ENCODE measurements around the gene SCRT2. TPM values are rescaled to one million over a fixed set of nuclear protein-coding genes. Genes with fewer than 3 reads are reported as not detected.

SCRT2 gene
- total RNA-seq, 1 donor from 2014 or later: not detected

DNA sequence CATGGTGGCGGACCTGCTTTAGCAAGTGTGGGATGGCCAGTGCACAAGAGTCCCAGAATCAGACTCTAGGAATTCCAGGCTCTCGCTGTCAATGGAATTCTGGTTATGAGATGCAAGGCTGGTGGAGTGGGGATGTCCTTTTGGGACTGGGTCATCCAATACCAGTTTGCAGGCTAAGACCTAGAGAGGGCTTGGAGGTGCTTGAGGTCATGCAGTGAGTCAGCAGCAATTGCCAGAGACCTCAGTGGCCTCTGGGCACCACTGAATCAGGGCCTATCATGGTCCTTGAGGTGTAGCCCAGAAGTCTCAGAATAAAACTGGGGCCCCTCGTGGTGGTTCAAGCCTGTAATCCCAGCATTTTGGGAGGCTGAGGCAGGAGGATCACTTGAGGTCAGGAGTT is 1.4 kb upstream of the SCRT2 start:
- no peak for ATAC-seq
- DNase-seq (ENCODE audit: low spot score): no peak
- intact Hi-C loops (cut with DNase I): no loop called here

DNA sequence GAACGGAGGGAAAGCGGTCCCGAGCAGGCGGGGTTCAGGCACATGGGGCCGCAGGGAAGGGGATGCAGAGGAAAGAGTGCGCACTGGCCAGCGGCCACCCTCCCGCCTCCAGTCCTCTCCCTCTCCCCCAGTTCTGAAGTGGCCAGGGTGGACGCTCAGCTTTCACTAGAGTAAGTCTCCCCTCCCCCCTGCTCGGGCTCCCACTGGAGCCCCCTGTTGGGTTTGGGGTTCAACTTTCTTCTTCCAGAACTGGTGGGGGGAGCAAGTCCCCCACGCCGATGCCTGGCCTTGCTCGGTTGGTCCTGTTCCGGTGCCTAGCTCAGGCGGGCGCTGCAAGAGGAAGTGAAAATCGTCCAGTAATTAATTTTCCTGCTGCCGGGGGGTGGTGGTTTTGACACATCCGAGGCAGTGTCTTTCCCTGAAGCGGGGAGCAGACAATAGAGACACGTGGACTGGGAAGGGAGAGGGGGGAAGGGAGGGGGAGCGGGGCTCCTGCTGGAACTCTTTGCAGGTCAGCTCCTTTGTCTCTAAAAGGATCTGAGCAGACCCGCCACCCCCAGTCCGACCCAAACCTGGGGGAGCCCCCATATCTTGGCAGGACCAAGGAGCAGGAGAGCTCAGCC is 824 bp upstream of the SCRT2 start:
- ATAC-seq: peak; percentile 42
- DNase-seq (ENCODE audit: low spot score): no peak
- intact Hi-C loops (cut with DNase I): no loop called here

DNA sequence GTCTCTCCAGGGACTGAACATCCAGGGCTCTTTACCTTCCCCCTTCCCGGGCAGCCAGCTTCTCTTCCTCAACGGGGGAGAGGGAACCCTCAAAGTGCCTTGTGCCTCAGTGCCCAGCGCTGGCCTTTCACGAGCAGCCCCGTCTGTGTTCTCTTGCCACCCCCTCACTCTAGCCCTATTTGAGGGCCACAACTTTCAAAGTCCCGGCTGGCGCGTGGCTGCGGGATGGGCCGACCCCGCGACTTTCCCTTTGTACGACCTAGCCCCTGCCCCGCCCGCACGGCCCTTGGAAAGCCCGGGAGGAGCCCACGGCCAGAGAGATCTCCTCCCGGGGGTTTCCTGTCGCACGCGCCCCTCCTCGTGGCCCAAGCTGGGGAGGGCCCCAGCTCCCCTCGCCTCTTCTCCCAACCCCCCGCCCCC is 559 bp downstream of the SCRT2 start:
- ATAC-seq: no peak

DNA sequence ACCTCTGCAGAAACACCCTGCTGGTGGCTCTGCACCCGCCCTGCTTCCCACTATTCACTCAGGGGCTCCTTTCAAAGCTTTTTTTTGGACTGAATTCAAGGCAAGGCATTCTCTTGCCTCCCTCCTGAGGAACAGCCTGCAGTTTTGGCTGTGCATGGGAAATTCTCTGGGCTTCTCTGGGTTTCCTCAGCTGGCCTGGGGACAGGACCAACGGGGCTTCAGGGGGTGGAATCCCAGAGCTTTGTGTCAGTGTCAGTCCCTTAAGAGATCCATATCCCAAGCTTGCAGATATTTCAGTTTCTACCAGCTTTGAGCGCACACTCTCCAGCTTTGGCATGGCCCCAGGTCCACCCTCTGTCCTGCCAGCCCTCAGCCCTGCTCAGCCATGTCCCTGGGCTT is 2.0 kb downstream of the SCRT2 start:
- ATAC-seq (no peak), DNase-seq (ENCODE audit: low spot score) (no peak)
- intact Hi-C loops (cut with DNase I): no loop called here

More for the DNA sequence above, 559 bp downstream of the SCRT2 start:
- no peak for DNase-seq (ENCODE audit: low spot score)
- intact Hi-C loops (cut with DNase I): no loop called here

DNA sequence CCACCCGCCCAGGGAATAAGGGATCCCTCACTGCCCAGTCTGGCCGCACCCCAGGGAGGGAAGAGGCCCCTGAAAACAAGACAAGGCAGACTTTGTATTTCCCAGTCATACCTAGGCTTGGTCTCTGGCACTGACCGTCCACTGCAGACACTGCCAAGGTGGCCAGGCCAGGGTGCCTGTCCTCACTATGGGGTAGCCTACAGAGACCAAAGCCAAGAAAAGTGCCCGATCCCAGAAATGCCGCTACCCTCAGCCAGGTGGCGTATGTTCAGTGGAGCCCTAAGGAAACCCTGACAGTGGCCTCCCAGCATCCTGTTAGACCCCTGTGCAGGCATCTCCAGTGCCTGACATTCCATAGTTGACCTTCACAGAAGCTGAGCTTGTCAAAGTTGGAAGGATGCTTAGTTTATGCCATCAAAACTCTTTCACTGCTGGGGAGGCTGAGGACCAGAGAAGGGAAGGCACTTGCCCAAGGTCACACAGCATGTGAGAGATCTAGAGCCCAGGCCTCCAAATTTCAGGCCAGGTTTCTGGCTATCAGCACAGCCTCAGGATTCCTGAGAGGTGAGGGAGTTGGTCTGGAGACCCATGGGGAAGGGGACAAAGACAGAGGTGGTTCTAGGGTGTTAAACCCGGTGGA is 2.5 kb downstream of the SCRT2 start:
- ATAC-seq (no peak), DNase-seq (ENCODE audit: low spot score) (no peak)
- intact Hi-C loops (cut with DNase I): no loop called here

DNA sequence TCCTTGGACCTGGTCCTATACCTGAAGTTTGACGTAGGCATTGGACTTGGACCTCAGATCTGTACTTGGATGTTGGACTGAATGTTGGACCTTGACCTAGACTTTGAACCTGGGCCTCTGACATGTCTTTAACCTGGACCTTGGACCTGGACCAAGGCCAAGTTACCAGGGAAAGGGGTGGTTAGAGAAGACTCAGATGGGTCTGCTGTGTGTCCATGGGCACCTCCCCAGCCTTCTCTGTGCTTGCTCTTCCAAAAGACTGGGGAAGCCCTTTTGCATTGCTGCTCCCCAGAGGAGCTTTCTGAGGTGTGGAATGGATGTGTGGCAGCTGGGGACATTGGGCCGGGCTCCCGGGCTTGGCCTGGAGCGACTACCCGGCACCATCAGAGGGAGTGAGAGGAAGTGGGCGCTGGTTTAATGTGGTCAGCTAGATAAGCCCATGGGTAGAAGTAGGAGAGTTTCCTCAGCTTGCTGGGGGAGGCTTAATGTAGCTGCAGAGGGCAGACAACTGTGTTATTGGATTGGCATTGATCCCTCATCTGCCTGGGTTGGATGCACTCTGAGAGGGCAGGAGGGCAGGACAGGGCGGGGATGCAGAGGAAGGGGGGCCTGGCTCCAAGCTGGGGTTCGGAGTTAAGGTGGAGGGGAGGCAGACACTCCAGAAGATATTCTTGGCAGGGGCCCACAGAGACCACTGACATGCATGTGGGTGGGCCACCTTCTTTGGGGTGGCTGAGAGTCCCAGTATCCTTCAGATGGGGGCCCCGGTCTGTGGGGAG is 4.2 kb downstream of the SCRT2 start:
- intact Hi-C loops (cut with DNase I): no loop called here
- no peak for DNase-seq (ENCODE audit: low spot score)
- no peak for ATAC-seq

DNA sequence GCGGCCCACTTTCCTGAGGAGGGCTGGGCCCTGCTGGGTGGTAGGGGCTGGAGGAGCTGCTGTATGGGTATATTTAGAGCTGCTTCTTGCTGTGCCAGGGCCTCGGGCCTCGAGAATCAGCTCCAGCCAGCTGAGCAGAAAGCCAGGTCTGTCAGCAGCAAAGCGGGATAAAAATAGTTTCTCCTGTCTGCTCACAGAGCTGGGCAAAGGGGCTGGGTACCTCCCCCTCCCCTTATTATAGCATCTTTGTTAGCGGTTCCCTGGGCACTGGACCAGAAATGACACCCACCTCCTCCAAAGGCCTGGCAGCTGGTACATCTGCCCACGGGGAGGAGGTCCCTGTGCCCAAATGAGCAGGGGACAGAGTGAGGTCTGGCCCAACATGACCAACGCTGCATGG is 6.0 kb downstream of the SCRT2 start:
- intact Hi-C loops (cut with DNase I): no loop called here
- DNase-seq (ENCODE audit: low spot score): no peak
- ATAC-seq: no peak

DNA sequence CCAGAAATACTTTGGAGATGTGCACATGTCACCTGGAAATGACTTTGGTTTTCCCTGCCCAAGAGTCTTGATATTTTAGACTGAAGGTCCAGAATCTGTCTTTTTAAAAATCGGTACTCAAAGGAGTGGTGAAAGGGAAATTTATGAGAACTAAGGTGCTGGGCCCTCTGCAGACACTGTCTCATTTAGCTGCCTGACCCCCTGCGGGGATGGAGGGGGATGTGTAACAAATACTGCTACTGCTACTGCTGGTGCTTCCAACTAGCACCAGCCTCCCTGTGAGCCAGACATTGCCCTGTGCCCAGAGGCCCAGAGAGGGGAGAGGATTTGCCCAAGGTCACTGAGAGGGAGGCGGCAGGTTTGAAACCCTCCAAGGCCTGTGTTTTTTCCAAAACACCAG is 7.0 kb downstream of the SCRT2 start:
- no peak for ATAC-seq
- intact Hi-C loops (cut with DNase I): no loop called here
- no peak for DNase-seq (ENCODE audit: low spot score)

DNA sequence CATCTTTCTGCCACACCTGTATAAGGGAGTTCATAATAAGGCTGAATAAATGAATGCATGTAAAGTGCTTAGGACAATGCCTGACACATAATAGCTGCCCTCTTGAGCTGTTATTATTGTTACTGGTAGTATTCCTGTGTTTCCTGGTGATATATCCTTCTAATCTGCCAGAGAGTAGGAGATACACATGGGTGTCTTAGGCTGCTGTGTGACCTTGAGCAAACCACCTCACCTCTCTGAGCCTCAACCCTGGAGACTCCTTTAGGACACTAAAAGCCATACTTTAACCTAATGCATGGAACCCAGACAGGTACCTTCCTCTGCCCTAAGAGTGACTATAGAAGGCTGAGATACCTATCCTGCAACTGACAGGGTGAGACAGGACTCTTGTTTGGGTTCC is 7.6 kb downstream of the SCRT2 start:
- DNase-seq (ENCODE audit: low spot score) (no peak), ATAC-seq (no peak)
- intact Hi-C loops (cut with DNase I): no loop called here

DNA sequence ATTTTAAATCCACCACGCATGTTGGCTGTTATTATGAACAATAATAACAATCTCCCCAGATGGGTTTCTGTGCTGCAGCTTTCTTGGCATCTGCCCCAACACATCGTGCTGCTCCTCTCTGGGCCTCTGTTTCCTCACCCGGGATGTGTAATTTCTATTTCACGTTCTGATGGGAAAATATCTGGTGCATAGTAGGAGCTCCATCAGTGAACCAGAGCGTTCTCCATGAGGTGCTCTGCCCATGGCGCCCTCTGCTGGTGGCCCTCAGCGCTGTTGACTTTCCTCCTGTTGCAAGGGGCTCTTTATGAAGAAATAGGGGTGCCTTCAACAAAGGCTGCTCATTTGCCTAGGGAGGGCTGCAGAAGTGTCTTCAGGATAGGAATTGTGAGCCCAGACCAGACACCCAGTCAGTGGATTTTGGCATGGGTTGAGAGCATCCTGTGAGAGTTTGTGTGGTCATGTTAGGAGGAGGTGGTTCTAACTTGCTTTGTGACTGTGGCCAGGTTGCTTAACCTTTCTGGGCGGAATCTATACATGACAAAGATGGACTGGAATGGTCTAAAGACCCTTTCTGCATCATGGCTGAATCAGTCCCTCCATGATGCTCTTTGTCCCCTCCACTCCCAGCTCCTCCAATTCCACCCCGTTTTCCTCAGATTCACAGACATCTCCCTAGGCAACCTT is 8.1 kb downstream of the SCRT2 start:
- intact Hi-C loops (cut with DNase I): no loop called here
- ATAC-seq (no peak), DNase-seq (ENCODE audit: low spot score) (peak; percentile 72)

DNA sequence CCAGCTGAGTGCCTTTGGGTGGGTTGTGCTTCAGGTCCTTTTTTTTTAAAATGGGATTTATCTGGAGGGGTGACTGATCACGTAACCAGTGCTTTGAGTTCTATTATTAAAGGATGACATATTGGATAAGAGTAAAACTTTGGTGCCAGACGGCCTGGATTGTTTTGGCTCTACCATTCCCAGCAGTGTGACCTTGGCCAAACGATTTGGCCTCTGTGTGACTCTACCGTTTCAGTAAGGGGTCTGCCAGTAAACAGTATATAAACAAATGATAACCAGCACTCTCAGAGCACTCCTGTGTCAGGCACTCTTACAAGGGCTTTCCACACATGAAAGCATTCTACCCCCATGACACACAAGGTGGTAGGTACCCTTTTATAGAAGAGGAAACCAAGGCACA is 8.7 kb downstream of the SCRT2 start:
- DNase-seq (ENCODE audit: low spot score): no peak
- intact Hi-C loops (cut with DNase I): no loop called here
- ATAC-seq: no peak

DNA sequence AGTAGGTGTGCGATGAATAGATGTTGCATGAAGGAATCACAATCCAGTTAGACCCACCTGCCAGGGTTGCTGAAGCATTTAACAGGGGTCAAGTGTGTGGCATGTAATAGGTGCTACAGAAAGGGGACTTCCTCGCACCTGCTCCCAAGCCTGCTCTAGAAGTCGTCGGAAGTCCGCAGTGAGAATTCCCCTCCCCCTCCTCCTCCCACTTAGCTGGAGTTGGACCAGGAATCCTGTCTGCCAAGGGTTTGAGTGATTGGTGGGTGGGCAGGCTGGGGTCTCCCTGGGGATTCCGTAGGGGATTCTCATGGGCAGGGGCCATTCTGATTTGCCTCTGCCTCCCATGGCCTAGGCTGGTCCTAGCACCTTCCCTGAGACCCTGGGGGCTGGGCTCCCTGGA is 10.3 kb downstream of the SCRT2 start:
- intact Hi-C loops (cut with DNase I): no loop called here
- ATAC-seq (no peak), DNase-seq (ENCODE audit: low spot score) (no peak)

DNA sequence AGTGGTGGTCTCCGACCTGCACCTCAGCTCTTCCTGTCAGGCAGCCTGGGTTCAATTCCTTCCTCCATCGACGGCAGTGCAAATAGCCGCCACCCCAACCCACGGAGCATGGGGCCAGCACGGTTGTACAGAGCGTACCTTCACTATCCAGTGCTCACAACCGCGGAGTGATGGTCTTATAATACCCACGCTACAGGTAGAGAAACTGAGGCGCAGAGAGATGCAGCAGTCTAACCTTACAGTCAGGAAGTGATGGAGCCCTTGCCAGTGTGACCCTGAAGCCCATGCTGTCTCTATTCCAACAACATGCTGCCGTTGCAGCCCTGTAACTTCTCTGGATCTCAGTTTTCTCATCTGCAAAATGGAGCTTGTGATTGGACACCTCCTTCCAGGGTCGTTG is 11.0 kb downstream of the SCRT2 start:
- DNase-seq (ENCODE audit: low spot score) (no peak), ATAC-seq (no peak)
- intact Hi-C loops (cut with DNase I): no loop called here

DNA sequence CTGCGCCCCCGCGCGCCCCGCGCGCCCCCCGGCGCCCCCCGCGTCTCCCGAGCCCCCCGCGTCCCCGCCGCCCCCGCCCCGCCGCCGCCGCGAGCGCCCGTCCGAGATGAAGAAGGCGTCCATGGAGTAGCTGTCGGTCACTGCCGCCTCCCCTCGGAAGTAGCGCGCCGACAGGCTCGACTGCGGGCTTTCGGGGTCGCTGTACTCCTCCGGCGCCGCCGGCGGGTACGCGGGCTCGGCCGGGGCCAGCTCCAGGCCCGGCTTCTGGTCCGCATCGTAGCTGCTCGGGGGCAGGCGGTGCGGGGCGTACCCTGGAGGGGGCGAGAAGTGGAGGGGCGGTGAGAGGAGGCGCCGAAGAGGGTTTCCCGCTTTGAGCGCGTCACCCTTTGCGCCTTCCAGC is 11.5 kb downstream of the SCRT2 start:
- ATAC-seq (no peak), DNase-seq (ENCODE audit: low spot score) (no peak)
- intact Hi-C loops (cut with DNase I): no loop called here

DNA sequence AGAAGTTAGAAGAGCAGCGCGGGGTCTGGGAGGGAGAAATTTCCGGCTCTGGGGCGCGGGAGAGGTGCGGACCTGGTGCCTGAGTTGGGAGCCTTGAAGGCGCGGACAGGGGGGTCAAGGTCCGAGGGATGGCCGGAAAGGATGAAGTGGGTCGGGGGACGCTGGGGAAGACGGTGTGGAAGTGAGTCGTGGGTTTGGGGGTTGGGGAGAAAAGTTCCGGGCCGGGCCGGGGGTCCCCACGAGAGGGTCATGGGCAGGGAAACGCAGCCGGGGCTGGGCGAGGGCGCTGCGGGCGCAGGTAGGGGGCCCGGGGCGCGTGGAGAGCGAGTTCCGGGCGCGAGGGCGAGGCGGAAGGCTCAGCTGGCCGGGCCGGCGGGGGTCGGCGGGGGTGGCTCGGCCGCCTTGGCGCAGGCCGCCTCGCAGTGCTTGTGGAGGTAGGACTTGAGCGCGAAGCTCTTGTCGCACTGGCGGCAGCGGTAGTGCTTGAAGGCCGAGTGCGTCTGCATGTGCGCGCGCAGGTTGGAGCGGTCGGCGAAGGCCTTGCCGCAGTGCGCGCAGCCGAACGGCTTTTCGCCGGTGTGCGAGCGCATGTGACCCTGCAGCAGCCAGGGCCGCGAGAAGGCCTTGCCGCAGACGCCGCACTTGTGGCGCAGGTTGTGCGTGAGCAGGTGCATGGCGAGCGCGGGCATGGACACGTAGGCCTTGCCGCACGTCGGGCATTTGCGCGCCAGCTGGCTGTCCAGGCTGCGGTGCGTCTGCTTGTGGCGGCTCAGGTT is 12.1 kb downstream of the SCRT2 start:
- intact Hi-C loops (cut with DNase I): no loop called here
- DNase-seq (ENCODE audit: low spot score): no peak
- no peak for ATAC-seq

DNA sequence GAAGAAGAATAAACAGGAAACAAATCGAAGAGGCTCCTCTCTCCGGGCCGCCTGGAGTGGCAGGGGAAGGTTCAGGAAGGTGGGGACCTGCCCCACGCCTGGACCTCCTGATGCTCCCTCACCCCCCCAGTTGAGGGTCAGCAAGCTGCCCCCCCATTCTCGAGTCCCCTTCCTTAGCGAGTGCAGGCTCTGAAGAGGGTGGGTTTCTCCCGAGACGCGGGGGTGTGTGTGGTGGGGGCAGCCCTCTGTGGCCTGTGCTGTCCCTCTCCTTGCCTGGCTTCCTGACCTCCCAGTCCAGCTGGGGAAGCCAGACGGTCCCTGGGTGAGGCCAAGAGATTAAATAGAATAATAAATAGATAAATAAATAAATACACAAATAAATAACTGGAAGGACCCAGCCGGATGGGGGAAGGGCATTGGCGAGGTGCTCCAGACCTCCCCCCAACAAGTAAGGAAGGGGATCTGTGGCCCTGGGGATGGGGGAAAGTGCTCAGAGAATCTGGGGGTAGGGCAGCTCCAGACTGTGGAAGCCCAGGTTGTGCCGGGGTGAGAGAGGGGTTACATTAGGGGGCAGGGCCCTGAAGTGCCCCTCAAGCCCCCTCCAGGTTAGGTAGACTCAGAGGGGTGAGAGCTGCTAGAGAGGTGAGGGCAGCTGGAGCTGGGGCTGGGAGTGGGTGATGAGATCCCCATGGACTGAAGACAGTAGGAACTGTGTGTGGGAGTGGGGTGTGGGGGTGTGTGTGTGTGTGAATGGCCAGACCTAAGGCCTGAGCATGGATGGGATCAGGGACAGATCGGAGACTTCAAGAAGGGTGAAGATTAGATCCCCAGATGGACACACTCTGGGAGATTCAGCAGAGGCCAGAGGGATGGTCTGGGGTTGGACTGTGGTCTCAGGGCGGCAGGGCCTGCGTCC is 13.1 kb downstream of the SCRT2 start:
- ATAC-seq (no peak), DNase-seq (ENCODE audit: low spot score) (no peak)
- intact Hi-C loops (cut with DNase I): no loop called here

DNA sequence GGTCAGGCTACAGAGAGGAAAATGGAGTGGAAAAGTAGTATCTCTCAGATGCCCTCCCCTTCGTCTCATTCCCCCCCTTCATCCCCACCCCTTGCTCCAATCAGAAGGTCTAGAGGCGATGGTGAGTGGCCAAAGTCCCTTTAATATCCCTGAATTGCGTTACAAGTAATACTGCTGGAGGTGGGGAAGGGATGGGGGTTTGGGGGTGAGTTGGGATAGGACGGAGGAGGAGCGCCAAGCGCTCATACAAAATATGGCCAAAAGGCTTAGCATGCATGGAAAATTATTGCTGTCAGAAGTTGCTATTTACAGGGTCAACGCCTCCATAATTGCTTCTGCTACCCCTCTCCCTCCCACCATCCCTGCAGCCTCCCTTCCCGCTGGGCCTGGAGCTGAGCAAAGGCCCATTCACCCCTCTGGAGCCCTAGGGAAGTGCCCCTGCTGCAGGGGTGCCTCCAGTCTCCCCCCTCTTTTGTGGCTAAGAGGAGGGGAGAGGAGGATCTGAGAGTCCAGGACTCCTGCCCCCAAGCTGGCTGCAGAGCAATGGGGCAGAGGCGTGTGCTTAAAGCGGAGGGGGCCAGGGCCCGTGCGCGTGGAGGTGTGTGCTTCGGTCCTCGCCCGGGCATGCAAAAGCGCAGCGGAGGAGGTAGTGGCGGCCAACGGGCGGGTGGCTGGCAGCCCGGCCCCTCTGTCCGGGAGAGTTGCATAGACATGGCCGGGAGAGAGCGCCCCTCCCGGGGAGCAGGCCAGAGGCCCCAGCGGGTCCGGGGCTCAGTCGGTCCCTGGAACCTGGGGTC is 13.9 kb downstream of the SCRT2 start:
- no peak for DNase-seq (ENCODE audit: low spot score)
- intact Hi-C loops (cut with DNase I): no loop called here
- ATAC-seq: no peak
